GM12875 (cell line): ENCODE measurements around the gene TAS2R41.
"Not testable (repeated sequence)": the region's sequence is repeated elsewhere in the genome, so short reads cannot be mapped to it uniquely, and the experiment has no call there.

ENCODE experiments used
- H3K4me3 ChIP-seq: one replicate; pipeline ENCODE4 v1.5.1; 2011; ENCODE audit warnings: low read depth, low read length, control low read depth
- CTCF ChIP-seq: IDR thresholded peaks from 2 replicates; pipeline ENCODE4 v1.5.1; 2011; ENCODE audit warnings: low read depth, mild to moderate bottlenecking, control low read depth, inconsistent platforms, low read length, moderate library complexity, borderline replicate concordance; ENCODE audit not compliant: insufficient read depth

TAS2R41 gene

GRCh38 chr7:143463556-143463955 lies 14.1 kb upstream of the TAS2R41 start:
- no peak for TF ChIP-seq CTCF
- no peak overlapping the region for H3K4me3 ChIP-seq

GRCh38 chr7:143463957-143464356 lies 13.7 kb upstream of the TAS2R41 start:
- no peak overlapping the region for H3K4me3 ChIP-seq
- TF ChIP-seq CTCF = no peak

- no peak overlapping the region for H3K4me3 ChIP-seq
- TF ChIP-seq CTCF = no peak
Measured at GRCh38 chr7:143467724-143468123, 9.9 kb upstream of the TAS2R41 start.

GRCh38 chr7:143472071-143472689 lies 5.5 kb upstream of the TAS2R41 start:
- H3K4me3 ChIP-seq = not testable (repeated sequence)

DNA sequence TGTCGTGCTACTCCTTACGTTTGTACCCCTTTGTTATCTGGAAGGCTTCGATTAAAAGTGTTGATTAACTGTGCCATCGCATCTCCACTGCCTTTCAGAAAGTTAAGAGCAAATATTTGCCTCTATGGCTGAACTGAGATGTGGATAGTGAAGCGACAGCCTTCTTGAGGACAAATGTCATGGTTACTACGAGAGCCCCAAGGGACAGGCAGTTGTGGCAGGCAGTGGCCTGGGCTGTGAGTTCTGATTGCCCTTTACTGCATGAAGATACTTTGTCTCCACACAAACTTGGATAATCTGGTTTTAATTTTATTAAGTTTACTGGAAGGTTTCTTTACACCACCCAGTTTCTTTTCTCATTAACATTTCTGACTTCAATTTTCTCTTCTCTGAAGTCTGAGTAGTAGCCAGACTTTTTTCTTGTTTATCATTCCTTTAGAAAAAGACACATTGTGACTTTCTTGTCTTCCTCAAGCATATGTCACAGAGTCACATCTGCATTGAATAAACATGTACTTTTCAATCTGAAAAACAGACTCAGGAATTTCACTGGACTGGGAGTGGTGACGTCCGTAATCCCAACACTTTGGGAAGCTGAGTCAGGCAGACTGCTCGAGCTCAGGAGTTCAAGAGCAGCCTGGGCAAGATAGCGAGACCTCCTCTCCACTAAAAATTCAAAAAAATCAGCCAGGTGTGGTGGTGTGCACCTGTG lies 1.5 kb downstream of the TAS2R41 start:
- H3K4me3 ChIP-seq = no peak overlapping the region
- TF ChIP-seq CTCF = no peak

DNA sequence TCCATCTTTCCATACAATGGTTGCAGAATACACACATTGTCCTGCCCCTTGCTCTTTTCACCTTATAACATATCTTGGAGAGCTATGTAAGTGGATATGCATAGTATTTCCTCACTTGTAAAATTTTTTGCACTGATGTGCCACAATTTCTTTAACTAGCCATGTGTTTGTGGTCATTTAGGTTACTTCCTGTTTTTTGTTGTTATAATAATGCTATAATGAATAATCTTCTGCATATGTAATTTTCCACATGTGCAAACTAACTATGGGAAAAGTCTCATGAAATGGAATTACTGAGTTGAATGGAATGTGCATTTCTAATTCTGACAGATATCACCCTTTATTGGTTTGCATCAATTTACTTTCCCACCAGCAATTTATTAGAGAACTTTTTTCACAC lies 2.8 kb downstream of the TAS2R41 start:
- H3K4me3 ChIP-seq = no peak overlapping the region
- TF ChIP-seq CTCF = no peak

DNA sequence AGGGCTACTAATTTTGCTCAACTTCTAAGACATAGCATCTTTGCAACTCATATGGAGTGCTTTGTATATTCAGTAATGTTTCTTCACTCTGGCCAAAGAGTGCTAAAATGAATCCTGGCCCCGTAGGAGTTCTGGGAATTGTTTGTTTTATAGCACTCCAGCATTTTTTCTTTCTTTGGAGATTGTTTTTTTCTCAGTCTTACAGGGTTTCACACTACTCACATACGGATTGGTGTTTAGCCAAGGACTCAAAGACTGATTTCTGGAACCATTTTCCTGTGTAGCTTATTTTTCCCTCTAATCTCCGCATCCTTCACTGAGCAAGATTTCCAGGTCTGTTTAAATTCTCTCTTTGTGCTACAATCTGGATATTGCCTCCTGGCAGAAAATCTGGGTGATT lies 6.4 kb downstream of the TAS2R41 start:
- no peak for TF ChIP-seq CTCF
- H3K4me3 ChIP-seq = no peak overlapping the region
